ENCODE data around the gene ST3GAL4.
A peak's percentile ranks its signal among the peaks of the same experiment; 100 is the strongest.
"Not testable (repeated sequence)": the region's sequence is repeated elsewhere in the genome, so short reads cannot be mapped to it uniquely, and the experiment has no call there.

Gene ST3GAL4

DNA sequence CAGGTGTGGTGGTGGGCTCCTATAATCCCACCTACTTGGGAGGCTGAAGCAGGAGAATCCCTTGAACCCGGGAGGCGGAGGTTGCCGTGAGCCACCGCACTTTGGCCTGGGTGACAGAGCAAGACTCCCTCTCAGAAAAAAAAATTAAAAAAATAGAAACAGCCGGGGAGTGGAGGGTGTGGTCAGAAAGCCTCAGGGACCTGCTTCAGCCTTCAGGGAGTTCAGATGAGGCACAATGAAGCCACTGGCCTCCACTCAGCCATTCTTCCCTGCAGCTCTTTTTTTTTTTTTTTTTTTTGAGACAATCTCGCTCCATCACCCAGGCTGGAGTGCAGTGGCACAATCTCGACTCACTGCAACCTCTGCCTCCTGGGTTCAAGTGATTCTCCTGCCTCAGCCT, 8.5 kb upstream of the ST3GAL4 start:
- Mint-ChIP-seq H3K36me3 (ENCODE audit: low read depth) (peaks cover 20% of the 10 kb centered on the region), H3K27ac (peak overlapping the region; percentile 55), H3K4me1 (ENCODE audit: low read depth) (peaks cover 26% of the 10 kb centered on the region)
- not testable (repeated sequence) for H3K27me3 Mint-ChIP-seq (ENCODE audit: low read depth); H3K9me3 Mint-ChIP-seq; H3K4me3 Mint-ChIP-seq

DNA sequence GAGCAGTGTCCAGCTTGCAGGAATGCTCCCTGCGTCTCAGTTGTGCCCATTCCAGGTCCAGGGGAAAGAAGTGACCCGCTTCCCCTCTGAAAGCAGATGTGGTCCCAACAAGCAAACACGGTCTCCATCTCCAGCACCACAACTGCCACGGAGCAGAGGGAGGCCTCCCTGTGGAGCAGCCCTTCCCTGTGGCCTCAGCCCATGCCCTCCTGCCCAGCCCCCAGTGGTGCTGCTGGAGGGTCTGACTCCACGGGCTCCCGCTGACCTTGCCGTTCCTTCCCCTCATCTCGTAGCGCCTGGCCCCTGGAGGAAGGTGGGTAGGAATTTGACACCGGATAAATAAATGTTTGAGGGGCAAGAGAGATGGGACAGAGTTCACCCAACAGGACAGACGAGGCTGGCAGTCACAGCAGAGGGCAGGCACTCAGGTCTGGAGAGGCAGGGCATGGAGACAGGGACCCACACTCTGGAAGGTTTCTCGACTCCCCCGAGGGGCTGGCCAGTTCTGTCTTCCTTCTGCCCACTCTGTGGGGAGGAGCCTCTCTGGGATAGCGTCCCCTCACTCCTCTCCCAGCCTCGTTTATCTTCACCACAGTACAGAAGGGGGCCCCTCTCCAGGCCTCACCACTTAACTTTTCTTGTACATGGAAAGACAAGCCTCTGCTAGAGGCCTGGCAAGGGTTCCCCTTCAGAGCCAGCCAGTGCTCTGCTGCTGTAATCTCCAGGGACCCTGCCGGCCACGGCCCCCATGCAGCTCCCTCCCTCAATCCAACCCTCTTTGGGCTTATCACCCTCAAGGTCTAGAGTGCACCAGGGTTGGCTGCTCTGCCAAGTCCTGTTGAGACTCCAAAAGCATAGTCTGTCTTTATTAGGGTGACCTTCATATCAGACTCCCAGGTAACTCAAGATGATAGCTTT, 7.5 kb upstream of the ST3GAL4 start:
- H3K36me3 Mint-ChIP-seq (ENCODE audit: low read depth): peaks cover 18% of the 10 kb centered on the region
- H3K4me3 Mint-ChIP-seq: no peak overlapping the region
- H3K4me1 Mint-ChIP-seq (ENCODE audit: low read depth): peaks cover 33% of the 10 kb centered on the region
- H3K27me3 Mint-ChIP-seq (ENCODE audit: low read depth): no peaks in the 10 kb centered on the region
- no peaks in the 10 kb centered on the region for H3K9me3 Mint-ChIP-seq
- H3K27ac Mint-ChIP-seq: peak overlapping the region; percentile 43

DNA sequence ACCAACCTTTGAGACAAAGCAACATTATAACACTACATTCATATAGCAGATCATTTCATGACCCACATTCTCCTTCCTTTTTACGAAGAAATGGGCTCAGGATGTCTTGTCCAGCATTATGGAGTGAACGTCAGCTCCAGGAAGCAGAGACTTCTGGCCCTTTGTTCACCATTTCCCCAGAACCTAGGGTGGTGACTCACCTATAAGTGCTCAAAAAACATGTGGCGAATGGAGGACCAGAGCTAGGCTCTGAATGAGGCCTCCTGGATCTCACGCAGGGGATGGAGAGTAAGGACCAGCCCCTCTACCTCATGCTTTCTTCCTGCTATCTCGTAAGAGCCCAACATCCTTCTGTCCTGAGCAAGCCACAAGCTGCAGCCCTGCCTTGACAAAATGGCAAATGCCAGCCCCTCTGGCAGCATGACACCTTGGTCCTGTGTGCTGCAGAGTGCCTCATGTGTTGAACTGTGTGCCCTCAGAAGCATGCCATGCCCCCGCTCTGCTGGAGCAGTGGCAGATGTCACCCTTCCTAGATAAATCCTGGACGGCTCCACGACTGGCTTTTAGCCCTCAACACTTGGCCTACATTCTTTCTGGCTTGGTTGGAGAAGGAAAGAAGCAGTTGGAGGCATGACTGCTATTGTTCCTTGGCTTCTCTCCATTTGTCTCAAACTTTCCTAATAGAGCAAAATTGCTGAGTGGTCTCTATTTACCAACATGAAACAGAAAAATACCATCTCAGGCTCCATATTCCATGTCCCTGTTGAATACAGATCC, 6.5 kb upstream of the ST3GAL4 start:
- Mint-ChIP-seq H3K36me3 (ENCODE audit: low read depth) (peaks cover 17% of the 10 kb centered on the region), H3K27me3 (ENCODE audit: low read depth) (no peaks in the 10 kb centered on the region), H3K9me3 (no peaks in the 10 kb centered on the region), H3K4me3 (no peak overlapping the region), H3K27ac (peak overlapping the region; percentile 43), H3K4me1 (ENCODE audit: low read depth) (peaks cover 39% of the 10 kb centered on the region)

DNA sequence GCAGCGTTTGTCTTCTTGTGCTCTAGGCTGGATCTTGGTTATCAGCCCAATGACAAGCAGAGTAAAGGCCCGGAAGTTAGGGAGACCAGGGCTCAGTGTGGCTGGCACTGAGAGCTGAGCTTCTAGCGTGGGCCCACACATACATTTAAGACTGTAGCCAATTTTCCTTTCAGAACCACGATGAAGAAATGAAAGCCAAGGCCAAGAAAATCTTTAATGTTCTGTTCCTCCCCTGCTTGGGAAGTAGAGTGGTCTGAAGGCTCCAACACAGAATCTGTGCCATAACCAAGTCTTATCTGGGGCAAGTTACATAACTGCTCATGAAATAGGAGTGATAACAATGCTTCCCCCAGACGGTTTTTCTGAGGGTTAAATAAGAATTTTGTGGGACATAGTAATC, 4.7 kb upstream of the ST3GAL4 start:
- Mint-ChIP-seq H3K36me3 (ENCODE audit: low read depth) (peaks cover 19% of the 10 kb centered on the region), H3K27me3 (ENCODE audit: low read depth) (no peaks in the 10 kb centered on the region), H3K9me3 (no peaks in the 10 kb centered on the region), H3K4me1 (ENCODE audit: low read depth) (peaks cover 43% of the 10 kb centered on the region), H3K27ac (no peak overlapping the region), H3K4me3 (no peak overlapping the region)

DNA sequence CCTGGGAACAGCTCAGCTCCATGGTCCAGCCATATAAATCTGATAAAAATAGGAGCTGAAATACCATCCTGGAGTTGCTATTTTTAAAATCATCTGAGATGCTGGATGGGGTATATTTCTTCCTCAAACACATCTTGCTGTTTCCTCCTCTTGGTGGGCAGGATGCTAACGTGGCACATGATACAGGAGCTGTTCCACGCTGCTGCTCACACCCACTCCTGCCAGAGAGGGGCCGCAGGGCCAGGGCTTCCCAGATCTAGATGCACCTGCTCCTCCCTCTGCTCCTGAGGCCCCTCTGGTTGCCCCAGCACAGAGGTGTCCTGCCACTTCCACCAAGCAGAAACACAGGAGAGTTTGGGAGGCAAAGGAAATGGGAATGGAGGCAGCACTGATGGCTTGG, 3.3 kb upstream of the ST3GAL4 start:
- peaks cover 14% of the 10 kb centered on the region for H3K36me3 Mint-ChIP-seq (ENCODE audit: low read depth)
- no peaks in the 10 kb centered on the region for H3K27me3 Mint-ChIP-seq (ENCODE audit: low read depth)
- no peak overlapping the region for H3K27ac Mint-ChIP-seq
- H3K9me3 Mint-ChIP-seq: no peaks in the 10 kb centered on the region
- peak overlapping the region; percentile 77 for H3K4me3 Mint-ChIP-seq
- H3K4me1 Mint-ChIP-seq (ENCODE audit: low read depth): peaks cover 39% of the 10 kb centered on the region

DNA sequence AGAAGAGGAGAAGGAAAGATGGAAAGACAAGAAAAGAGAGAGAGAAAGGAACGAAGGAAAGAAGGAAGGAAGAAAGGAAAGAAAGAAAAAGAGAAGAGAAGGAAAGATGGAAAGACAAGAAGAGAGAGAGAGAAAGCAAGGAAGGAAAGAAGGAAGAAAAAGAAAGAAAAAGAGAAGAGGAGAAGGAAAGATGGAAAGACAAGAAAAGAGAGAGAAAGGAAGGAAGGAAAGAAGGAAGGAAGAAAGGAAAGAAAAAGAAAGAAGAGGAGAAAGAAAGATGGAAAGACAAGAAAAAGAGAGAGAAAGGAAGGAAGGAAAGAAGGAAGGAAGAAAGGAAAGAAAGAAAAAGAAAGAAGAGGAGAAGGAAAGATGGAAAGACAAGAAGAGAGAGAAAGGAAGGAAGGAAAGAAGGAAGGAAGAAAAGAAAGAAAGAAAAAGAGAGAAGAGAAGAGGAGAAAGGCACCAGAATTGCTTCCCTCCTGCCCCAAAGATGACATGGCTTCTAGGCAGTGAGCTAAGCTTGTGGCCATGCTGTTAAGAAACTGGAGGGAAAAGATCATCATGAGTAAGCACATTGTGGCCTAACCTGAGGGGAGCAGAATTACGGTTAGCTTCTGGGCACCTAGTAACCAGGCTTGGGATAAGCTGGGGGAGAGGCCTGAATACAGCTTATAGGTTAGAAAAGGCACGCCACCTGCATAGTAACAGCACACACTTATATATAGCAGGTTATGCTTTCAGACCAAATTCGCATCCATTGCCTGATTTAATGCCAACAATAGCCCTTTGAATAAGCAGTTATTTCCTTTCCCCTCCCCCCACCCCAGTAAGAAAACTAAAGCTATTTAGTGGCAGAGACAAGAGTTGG, 2.3 kb upstream of the ST3GAL4 start:
- Mint-ChIP-seq H3K27ac (peak overlapping the region; percentile 89), H3K9me3 (no peaks in the 10 kb centered on the region), H3K36me3 (ENCODE audit: low read depth) (peaks cover 14% of the 10 kb centered on the region), H3K4me3 (peak overlapping the region; percentile 77), H3K4me1 (ENCODE audit: low read depth) (peaks cover 39% of the 10 kb centered on the region), H3K27me3 (ENCODE audit: low read depth) (no peaks in the 10 kb centered on the region)

DNA sequence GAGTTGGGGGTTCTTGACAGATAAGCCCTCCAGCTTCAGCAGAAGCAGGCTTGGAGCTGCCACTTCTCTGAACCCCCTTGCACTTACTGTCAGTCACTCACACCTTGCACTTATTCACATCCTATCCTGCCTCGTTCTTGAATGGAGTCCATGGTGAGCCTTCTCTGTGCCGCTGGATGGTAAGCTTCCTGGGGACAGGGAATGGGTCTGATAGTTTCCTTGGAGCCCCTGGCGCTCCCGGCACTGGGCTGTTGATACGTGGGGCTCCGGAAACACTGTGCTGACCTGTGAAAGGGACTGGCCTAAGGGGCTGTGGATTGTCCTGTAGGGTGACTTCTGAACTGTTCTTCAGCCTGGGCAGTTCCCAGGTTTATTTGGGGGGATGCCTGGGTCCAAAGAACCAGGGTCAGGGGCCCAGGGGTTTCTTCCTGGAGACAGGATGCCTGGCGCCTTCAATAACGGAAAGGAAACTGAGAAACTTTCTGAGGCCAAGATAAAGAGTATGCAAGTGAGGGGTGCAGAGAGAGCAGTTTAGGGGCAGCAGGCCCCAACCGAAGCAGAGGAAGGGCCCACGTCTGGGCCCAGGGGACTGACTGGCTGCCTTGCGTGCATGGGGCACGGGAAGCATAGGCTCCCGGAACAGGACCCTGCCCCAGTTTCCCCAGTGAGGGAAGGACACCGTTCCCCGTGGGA, 709 bp upstream of the ST3GAL4 start:
- Mint-ChIP-seq H3K4me1 (ENCODE audit: low read depth) (peaks cover 28% of the 10 kb centered on the region), H3K27ac (peak overlapping the region; percentile 92), H3K4me3 (peak overlapping the region; percentile 96), H3K27me3 (ENCODE audit: low read depth) (no peaks in the 10 kb centered on the region), H3K36me3 (ENCODE audit: low read depth) (peaks cover 14% of the 10 kb centered on the region), H3K9me3 (no peaks in the 10 kb centered on the region)

DNA sequence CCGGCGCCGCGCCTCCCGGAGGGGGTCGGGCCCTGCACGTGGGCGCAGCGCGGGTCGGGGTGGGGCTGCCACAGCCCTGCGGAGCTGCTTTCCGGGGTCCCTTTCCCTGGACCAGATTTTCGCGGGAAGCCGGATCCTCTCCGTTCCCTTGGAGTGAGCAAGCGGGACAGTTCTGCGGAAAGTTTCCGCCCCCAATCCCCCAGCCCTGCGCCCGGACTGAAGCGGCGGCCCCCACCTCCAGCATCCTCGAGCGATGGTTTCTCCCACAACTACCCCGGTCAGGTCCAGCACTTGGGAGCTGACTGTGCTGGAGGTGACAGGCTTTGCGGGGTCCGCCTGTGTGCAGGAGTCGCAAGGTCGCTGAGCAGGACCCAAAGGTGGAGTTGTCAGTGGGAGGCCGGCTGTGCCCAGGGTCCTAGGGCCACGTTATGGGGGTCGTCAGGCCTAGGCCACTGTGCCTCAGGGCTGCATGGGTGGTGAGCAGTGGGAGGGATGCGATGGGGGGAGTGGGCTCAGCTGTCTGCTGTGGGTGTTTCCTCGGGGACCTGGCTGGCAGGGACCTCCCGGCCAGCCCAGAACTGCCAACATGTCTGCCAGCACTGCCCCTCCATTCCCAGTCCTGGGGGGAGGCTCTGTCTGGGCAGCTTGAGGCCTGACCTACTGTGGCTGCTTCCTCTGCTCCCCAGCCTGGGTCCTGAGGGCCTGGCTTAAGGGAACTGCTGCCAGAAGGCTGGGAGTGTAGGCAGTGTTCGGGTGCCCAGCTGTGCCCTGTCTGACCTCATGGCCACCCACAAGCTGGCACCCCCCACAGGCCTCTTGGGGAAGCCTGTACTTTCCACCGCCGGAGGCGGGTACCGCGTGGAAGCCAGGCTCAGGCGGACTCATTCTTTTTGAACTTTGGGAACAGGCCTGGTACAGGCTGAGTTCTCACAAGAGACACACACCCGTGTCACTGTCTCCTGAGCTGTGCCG, 726 bp downstream of the ST3GAL4 start:
- H3K27ac Mint-ChIP-seq: peak overlapping the region; percentile 55
- peak overlapping the region; percentile 77 for H3K4me3 Mint-ChIP-seq
- H3K36me3 Mint-ChIP-seq (ENCODE audit: low read depth): peaks cover 11% of the 10 kb centered on the region

DNA sequence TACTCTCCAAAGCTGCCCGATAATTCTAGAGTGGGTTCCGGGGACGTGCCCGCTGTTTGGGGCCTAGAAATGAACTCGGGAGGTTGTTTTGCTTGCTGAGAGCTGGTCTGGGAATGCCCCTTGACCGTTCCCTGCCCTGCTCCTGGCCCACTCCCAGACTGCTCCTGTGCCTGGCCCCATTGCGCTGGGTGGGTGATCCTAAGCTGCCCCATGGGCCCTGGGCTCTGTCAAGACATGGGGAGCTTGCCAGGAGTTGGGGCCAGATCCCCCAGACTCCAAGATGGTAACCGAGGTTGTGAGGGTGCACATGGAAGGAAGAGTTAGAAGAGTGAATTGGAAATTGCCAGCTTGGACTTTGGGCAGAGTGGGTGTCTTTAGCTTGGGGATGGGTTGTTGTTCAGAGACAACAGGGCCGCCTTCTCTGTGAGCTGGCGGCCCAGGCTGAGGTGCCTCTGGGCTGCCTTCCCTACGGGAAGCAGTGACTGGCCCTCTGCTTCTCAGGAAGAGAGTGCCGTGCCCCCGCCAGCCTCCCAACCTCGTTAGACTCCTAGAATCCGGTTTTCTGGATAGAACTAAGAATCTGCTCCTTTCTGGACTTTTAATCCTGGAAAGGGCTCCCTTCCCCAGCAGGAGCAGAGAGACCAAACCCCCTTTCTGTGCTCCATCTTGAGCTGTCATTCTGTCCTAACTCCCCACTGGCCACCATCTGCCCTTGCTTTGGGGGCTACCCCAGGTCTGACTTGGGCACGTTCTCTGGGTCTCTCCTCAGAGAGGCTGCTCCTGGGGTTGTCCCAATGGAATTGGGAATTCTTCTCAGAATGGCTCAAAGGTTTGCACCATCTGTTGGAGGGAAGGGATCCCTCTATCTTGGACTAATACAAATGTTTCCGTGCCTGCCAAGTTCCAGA, 1.8 kb downstream of the ST3GAL4 start:
- Mint-ChIP-seq H3K27me3 (ENCODE audit: low read depth) (no peaks in the 10 kb centered on the region), H3K9me3 (no peaks in the 10 kb centered on the region), H3K4me1 (ENCODE audit: low read depth) (peaks cover 25% of the 10 kb centered on the region), H3K36me3 (ENCODE audit: low read depth) (peaks cover 11% of the 10 kb centered on the region), H3K27ac (peak overlapping the region; percentile 41), H3K4me3 (peak overlapping the region; percentile 77)

More for the DNA sequence above, 726 bp downstream of the ST3GAL4 start:
- Mint-ChIP-seq H3K9me3 (no peaks in the 10 kb centered on the region), H3K27me3 (ENCODE audit: low read depth) (no peaks in the 10 kb centered on the region), H3K4me1 (ENCODE audit: low read depth) (peaks cover 28% of the 10 kb centered on the region)

DNA sequence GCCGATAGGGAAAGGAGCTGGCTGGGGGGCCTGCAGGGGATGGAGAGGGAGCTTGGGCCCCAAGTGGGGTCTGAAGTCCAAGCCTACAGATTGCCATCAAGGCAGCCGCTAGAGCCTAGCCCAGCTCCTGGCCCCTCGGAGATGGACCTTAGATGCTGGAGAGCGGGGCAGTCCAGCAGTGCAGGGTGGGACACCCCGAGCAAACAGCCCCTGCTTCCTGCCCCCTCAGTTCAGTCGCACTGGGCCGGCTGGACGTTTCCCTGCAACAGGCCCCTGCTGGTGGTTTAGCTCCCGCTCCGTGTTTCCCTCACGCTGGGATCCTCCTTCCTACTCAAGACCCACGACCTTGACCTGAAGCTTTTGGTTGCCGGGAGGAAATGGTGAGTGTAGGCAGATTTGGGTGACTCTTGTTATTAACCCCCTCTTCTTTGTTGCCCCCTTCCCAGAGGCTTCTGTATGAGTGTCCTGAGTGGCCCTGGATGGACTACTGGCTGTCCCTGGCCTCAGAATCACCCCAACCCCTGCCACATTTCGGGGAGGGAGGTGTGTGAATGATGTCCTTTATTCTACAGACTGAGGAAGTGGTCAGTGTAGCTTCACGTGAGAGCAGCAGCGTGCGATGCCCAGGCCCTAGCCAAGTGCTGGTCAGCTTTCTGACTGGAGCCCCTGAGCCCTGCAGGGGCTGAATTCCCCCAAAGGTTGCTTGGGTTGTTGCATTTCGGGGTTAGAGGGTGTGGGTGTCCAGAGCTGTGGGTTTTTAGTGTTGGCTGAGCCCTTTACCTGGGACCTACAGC, 2.7 kb downstream of the ST3GAL4 start:
- Mint-ChIP-seq H3K4me1 (ENCODE audit: low read depth) (peaks cover 16% of the 10 kb centered on the region), H3K36me3 (ENCODE audit: low read depth) (peaks cover 7% of the 10 kb centered on the region), H3K27ac (no peak overlapping the region), H3K9me3 (no peaks in the 10 kb centered on the region), H3K4me3 (no peak overlapping the region), H3K27me3 (ENCODE audit: low read depth) (no peaks in the 10 kb centered on the region)

DNA sequence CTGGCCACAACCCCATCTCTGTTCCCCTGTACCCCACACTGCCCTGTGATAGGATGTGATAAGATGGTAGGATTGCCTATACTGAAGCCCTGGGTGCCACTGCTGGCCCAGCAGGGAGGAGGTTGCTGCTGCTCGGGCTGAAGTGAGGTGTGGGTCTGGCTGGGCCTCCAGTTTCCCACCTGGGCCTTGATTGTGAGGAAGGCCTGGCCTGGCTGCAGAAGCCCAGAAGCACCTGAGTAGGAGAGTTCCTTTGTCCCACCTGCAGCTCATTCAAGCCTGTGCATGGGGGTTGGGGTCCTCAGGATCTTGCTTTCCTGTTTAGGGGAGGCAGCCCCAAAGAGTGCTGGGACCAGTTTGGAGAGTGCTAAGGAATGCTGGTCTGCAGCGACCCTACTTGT, 3.3 kb downstream of the ST3GAL4 start:
- peaks cover 10% of the 10 kb centered on the region for H3K4me1 Mint-ChIP-seq (ENCODE audit: low read depth)
- H3K4me3 Mint-ChIP-seq: no peak overlapping the region
- H3K27me3 Mint-ChIP-seq (ENCODE audit: low read depth): no peaks in the 10 kb centered on the region
- H3K9me3 Mint-ChIP-seq: no peaks in the 10 kb centered on the region
- H3K27ac Mint-ChIP-seq: no peak overlapping the region
- peaks cover 6% of the 10 kb centered on the region for H3K36me3 Mint-ChIP-seq (ENCODE audit: low read depth)

Data from T-helper 1 cell treated with Interleukin-12 subunit alpha and Interleukin-12 subunit beta and Interleukin-4 antibody, amounts not matched to agents 30 μg/mL and 1 μg/mL, for 36 hours (primary cell).